Lower leg skin (tissue), 4 donors: ENCODE results near the gene BSDC1. TPM values are rescaled to one million over a fixed set of nuclear protein-coding genes. Genes with fewer than 3 reads are reported as not detected.

Source experiments
- DNase-seq, 2 donors: peaks; one replicate each; pipeline ENCODE4 v3.0.0-alpha.2; 2019; ENCODE audit warnings: low spot score in 2 of 2
- H3K4me3 ChIP-seq: fragments of 200-600 bp; sonication (generic); 2 replicates; pipeline ENCODE4 v1.5.1; 2017; ENCODE audit warnings: mild to moderate bottlenecking, low read depth; ENCODE audit not compliant: poor library complexity, severe bottlenecking
- POLR2A ChIP-seq, 2 donors: fragments of 450-650 bp; IDR thresholded peaks; one replicate each; pipeline ENCODE4 v1.6.1; 2016 to 2017; ENCODE audit warnings: antibody characterized with exemption in 2 of 2, mild to moderate bottlenecking in 1 of 2, moderate library complexity in 1 of 2
- WGBS, 2 donors: methylation state at CpG; one replicate each; pipeline ENCODE4 v1.1.5; 2018; 5-methylcytosine and 5-hydroxymethylcytosine counted together
- intact Hi-C: fragments of 100-400 bp; cut with DNase I; formaldehyde crosslinking; loops from one replicate; pipeline ENCODE4 v1.15.0; 2023; ENCODE audit warnings: low total_unique reads
- total RNA-seq, 4 donors: library from RNA; depleted of rRNA; stranded (reverse); fragments of >200 nt; gene quantifications; one replicate each; pipeline ENCODE4 v1.1.0, GENCODE V29; 2016
- TF ChIP-seq, protein P1 (sequence below), 3 donors: fragments of 450-650 bp; IDR thresholded peaks; one replicate each; pipeline ENCODE4 v1.5.1; 2016; ENCODE audit warnings: antibody characterized with exemption in 3 of 3, mild to moderate bottlenecking in 3 of 3, moderate library complexity in 2 of 3

The BSDC1 gene
- total RNA-seq, 4 donors from 2014 or later = 72.5 to 147 (median 105) TPM

- intact Hi-C loops = no loop called here
- H3K4me3 ChIP-seq = no peak overlapping the region
- TF ChIP-seq POLR2A (IDR thresholded peaks at IDR 0.05) = no peak
- TF ChIP-seq, protein P1, sequence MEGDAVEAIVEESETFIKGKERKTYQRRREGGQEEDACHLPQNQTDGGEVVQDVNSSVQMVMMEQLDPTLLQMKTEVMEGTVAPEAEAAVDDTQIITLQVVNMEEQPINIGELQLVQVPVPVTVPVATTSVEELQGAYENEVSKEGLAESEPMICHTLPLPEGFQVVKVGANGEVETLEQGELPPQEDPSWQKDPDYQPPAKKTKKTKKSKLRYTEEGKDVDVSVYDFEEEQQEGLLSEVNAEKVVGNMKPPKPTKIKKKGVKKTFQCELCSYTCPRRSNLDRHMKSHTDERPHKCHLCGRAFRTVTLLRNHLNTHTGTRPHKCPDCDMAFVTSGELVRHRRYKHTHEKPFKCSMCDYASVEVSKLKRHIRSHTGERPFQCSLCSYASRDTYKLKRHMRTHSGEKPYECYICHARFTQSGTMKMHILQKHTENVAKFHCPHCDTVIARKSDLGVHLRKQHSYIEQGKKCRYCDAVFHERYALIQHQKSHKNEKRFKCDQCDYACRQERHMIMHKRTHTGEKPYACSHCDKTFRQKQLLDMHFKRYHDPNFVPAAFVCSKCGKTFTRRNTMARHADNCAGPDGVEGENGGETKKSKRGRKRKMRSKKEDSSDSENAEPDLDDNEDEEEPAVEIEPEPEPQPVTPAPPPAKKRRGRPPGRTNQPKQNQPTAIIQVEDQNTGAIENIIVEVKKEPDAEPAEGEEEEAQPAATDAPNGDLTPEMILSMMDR (IDR thresholded peaks at IDR 0.05) = no peak
- 6 to 10% methylated on average over 22 to 34 of the region's 36 CpGs for WGBS, 2 donors
- no peak for DNase-seq
These were observed 32.4 kb upstream of the BSDC1 start for GRCh38 chr1:32426489-32427255.

DNA sequence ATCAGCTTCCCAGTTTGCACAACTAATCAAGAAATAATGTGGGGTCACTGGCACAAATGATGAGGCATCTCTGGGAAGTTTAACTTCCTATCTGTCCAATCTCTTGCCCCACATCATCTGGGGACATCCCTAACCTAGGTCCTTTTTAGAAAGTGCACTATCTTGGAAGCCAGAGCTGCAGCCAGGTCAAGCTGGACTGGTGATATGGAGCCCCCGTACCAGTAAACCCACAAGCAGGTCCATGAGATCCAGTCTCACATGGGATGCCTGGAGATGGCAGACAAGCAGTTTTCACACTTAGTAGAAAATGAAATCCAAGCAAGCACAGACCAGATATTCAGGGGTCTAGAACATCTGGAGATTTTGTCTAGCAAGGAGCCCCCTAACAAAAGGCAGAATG is 27.5 kb upstream of the BSDC1 start:
- 87 to 100% methylated on average over 1 of the region's 1 CpG for whole genome bisulfite sequencing, 2 donors
- TF ChIP-seq POLR2A (IDR thresholded peaks at IDR 0.05) = no peak
- TF ChIP-seq, protein P1 (IDR thresholded peaks at IDR 0.05) = no peak
- no peak for DNase-seq
- intact Hi-C loops = no loop called here
- H3K4me3 ChIP-seq = no peak overlapping the region

DNA sequence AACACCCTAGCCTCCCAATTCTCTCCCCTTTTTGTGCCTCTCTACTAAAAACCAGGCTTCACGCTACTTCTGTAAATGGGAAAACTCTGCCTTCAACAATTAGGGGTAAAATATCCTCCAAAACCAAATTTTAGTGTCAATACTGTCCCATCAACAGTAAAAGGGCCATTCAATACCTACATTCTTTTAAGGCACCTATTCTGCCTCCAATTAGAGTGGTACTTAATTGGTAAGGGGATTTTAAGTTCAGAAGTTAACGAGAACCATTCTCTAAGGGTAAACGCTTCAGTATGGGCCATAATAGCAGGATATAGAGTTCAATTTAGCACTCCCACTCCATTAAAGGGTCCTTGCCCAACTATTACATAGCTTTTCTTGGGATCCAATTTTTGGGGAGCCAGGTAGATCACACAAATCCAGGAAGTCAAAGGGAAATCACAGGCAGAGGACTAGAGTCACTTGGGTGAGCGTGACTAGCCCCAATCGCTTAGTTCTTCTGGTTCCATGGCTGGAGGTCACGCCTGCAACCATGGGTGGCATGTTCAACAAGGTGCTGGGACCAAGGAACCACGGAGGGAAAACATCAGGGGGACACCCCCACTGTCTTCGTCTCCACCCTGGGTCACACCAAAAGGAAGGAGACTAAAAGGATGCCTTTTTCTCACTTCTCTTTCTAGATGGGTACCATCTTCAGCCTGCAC is 20.1 kb upstream of the BSDC1 start:
- H3K4me3 ChIP-seq = no peak overlapping the region
- 78 to 84% methylated on average over 8 of the region's 8 CpGs for WGBS, 2 donors
- DNase-seq = no peak
- intact Hi-C loops = no loop called here
- TF ChIP-seq POLR2A (IDR thresholded peaks at IDR 0.05) = no peak
- TF ChIP-seq, protein P1 (IDR thresholded peaks at IDR 0.05) = no peak

DNA sequence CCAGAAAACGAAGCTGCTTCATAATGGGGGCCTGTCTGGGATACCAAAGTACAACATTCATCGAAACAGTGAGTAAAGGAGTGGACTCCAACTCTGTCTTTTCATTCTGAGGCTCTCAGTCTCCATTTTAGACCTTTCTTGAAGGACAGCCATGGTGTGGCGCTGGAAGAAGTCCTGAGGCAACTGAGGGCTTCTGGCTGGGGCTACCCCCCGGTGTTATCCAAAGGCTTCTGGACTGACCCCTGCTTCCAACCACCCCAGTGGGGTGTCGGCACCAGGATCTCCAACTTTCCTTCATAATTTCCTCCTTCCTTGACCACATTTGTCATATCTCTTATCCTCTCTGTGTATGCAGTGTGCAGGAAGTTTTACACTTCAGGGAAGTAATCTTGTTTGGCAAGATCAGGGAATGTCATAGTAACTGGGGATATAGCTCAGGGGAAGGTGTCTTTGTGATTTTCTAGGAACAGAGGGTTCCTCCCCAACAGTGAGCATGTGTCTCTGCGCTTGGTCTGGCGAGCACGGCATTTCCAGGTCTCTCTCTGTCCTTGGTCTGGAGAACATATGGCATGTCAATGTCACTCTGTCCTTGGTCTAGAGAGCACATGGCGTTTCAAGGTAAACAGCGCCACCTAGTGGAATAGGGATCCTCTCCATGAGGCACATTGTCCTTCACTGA is 19.4 kb upstream of the BSDC1 start:
- DNase-seq = peak in 1 of 2 donors; percentile 50
- no peak overlapping the region for H3K4me3 ChIP-seq
- WGBS, 2 donors = 58 to 59% methylated on average over 10 of the region's 10 CpGs
- intact Hi-C loops = no loop called here
- TF ChIP-seq, protein P1 (IDR thresholded peaks at IDR 0.05) = peak in 1 of 3 donors; percentile 70
- TF ChIP-seq POLR2A (IDR thresholded peaks at IDR 0.05) = no peak

DNA sequence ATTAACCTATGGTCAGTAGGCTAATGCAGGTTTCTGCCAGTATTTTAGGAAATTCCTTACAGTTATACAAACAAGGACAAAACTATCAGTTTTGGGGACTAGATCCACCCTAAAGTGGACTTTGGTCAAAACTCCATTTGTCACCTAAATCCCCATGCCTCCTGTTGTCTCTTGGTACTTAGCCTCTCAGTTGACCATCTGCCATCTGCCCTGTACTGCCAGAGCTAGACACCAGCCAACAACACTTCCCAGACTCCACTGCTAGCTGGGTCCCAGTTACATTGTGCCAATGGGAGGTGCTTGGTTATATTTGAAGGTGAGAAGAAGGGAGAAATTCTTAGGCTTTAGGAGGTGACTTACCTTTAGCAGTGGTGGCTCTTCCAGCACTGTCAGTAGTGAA is 17.0 kb upstream of the BSDC1 start:
- no peak overlapping the region for H3K4me3 ChIP-seq
- intact Hi-C loops = no loop called here
- no peak for DNase-seq
- TF ChIP-seq POLR2A (IDR thresholded peaks at IDR 0.05) = no peak
- TF ChIP-seq, protein P1 (IDR thresholded peaks at IDR 0.05) = no peak
